ENCODE results near the gene RIT1. TPM values are rescaled to one million over a fixed set of nuclear protein-coding genes. Genes with fewer than 3 reads are reported as not detected.

Gene RIT1
- total and polyA plus RNA-seq, 2 of the 13 experiments (the other 11 are each of a cell fraction or from before 2014, with no cell fraction given): 12.2 to 32.2 TPM

DNA sequence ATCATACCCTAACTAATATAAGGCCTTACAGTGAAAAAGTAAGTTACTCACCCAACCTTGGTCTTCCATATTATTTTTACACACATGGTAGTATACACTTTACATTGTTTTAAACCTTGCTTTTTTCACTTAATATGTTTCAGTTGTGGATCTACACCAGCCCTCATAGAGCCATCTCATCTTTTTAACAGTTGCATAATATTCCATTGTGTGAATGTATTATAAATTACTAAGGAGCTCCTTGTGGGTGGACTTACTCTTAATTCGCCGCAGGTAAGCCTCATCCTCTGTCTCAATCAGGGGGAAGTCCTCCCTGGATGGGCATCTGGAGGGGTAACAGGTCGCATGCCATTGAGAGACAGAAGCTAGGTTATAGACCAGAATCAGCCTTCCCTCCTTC, 43.5 kb upstream of the RIT1 start:
- in situ Hi-C loops (cut with HindIII; ENCODE audit: extremely low pct_ligation_motif_present, low pct_unique_long_range_greater_than_20kb) (no loop called here), intact Hi-C loops (cut with micrococcal nuclease; ENCODE audit: unreplicated experiment) (no loop called here)
- Histone ChIP-seq H3K79me2 (ENCODE audit: insufficient read depth, low read length) (no peaks in the 10 kb centered on the region), H3K4me1 (ENCODE audit: insufficient read depth, low read length) (no peaks in the 10 kb centered on the region), H3K27me3 (ENCODE audit: control insufficient read depth in 1 of 2, insufficient read depth in 2 of 2, low read length in 2 of 2) (no peaks in the 10 kb centered on the region), H2AFZ (ENCODE audit: low read length) (no peak overlapping the region), H4K20me1 (ENCODE audit: insufficient read depth, low read length) (no peaks in the 10 kb centered on the region), H3K27ac (ENCODE audit: extremely low read length, insufficient read depth, low read length) (no peak overlapping the region), H3K4me2 (ENCODE audit: low read depth, low read length) (no peak overlapping the region), H3K36me3 (replicated peaks in 1 of 2; ENCODE audit: control insufficient read depth in 1 of 2, insufficient read depth in 2 of 2, low read length in 2 of 2) (peaks cover 32 to 71% of the 10 kb centered on the region in 2 experiments), H3K9me3 (ENCODE audit: low read length) (no peaks in the 10 kb centered on the region), H3K9ac (ENCODE audit: insufficient read depth, low read depth, low read length) (no peak overlapping the region), H3K4me3 (replicated peaks in 1 of 3; ENCODE audit: insufficient read depth in 1 of 3, low read depth in 2 of 3, low read length in 3 of 3) (no peak overlapping the region)
- FAIRE-seq: no peak
- no TSS peak for BruUV-seq (replicated peaks)
- 94% methylated on average over 3 of the region's 3 CpGs for WGBS (ENCODE audit: low lambda C conversion rate)
- ChIA-PET POLR2A (interaction anchor here (0.7 to 5.6 kb wide), 2 partner anchors 9 to 54 kb away, joined by 3 to 28 read pairs; no protein-coding TSS in a partner anchor), CTCF (ENCODE audit: low intra/inter-chr PET ratio, low total read pairs) (no interaction called here)
- no peak for DNase-seq (ENCODE audit: low spot score)
- no peak for TF ChIP-seq ZBTB3 (CRISPR knock-in tag; IDR thresholded peaks at IDR 0.05; ENCODE audit: borderline replicate concordance, low read depth)
- TF ChIP-seq, protein P1, sequence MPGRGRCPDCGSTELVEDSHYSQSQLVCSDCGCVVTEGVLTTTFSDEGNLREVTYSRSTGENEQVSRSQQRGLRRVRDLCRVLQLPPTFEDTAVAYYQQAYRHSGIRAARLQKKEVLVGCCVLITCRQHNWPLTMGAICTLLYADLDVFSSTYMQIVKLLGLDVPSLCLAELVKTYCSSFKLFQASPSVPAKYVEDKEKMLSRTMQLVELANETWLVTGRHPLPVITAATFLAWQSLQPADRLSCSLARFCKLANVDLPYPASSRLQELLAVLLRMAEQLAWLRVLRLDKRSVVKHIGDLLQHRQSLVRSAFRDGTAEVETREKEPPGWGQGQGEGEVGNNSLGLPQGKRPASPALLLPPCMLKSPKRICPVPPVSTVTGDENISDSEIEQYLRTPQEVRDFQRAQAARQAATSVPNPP (CRISPR knock-in tag; IDR thresholded peaks at IDR 0.05): no peak
- ATAC-seq: no peak

- no peak overlapping the region for H3K4me2 ChIP-seq (ENCODE audit: low read depth, low read length)
- CTCF ChIA-PET (ENCODE audit: low intra/inter-chr PET ratio, low total read pairs): no interaction called here
- no peaks in the 10 kb centered on the region for H3K4me1 ChIP-seq (ENCODE audit: insufficient read depth, low read length)
- in situ Hi-C loops (cut with HindIII; ENCODE audit: extremely low pct_ligation_motif_present, low pct_unique_long_range_greater_than_20kb): no loop called here
- H3K9me3 ChIP-seq (ENCODE audit: low read length): no peaks in the 10 kb centered on the region
- H4K20me1 ChIP-seq (ENCODE audit: insufficient read depth, low read length): no peaks in the 10 kb centered on the region
- no peak for FAIRE-seq
- POLR2A ChIA-PET: interaction anchor here (1.1 kb wide), 1 partner anchor 12 kb away, joined by 3 read pairs; no protein-coding TSS in a partner anchor
- H3K79me2 ChIP-seq (ENCODE audit: insufficient read depth, low read length): no peaks in the 10 kb centered on the region
- H3K27ac ChIP-seq (ENCODE audit: extremely low read length, insufficient read depth, low read length): no peak overlapping the region
- 95% methylated on average over 8 of the region's 13 CpGs for WGBS (ENCODE audit: low lambda C conversion rate)
- H3K36me3 ChIP-seq (replicated peaks in 1 of 2; ENCODE audit: control insufficient read depth in 1 of 2, insufficient read depth in 2 of 2, low read length in 2 of 2): peaks cover 28 to 64% of the 10 kb centered on the region in 2 experiments
- H2AFZ ChIP-seq (ENCODE audit: low read length): no peak overlapping the region
- no peak overlapping the region for H3K9ac ChIP-seq (ENCODE audit: insufficient read depth, low read depth, low read length)
- H3K27me3 ChIP-seq (ENCODE audit: control insufficient read depth in 1 of 2, insufficient read depth in 2 of 2, low read length in 2 of 2): no peaks in the 10 kb centered on the region
- ATAC-seq: no peak
- intact Hi-C loops (cut with micrococcal nuclease; ENCODE audit: unreplicated experiment): no loop called here
- BruUV-seq (replicated peaks): no TSS peak
- no peak overlapping the region for H3K4me3 ChIP-seq (replicated peaks in 1 of 3; ENCODE audit: insufficient read depth in 1 of 3, low read depth in 2 of 3, low read length in 3 of 3)
- DNase-seq (ENCODE audit: low spot score): no peak
- TF ChIP-seq CEBPG (CRISPR knock-in tag; IDR thresholded peaks at IDR 0.05): no peak
- TF ChIP-seq ZNF737 (CRISPR knock-in tag; IDR thresholded peaks at IDR 0.05; ENCODE audit: borderline replicate concordance): no peak
- TF ChIP-seq ZNF333 (CRISPR knock-in tag; IDR thresholded peaks at IDR 0.05; ENCODE audit: borderline replicate concordance): no peak
- TF ChIP-seq ZNF781 (CRISPR knock-in tag; IDR thresholded peaks at IDR 0.05; ENCODE audit: borderline replicate concordance, not compliant biosample characterization): no peak
- TF ChIP-seq KDM1A (CRISPR knock-in tag; IDR thresholded peaks at IDR 0.05): no peak
- TF ChIP-seq ZNF292 (CRISPR knock-in tag; IDR thresholded peaks at IDR 0.05; ENCODE audit: borderline replicate concordance, low read depth): no peak
- no peak for TF ChIP-seq RXRA (CRISPR knock-in tag; IDR thresholded peaks at IDR 0.05)
- TF ChIP-seq ZNF33B (CRISPR knock-in tag; IDR thresholded peaks at IDR 0.05): no peak
- TF ChIP-seq XRCC5 (optimal IDR thresholded peaks at IDR 0.05; ENCODE audit: low read length): no peak
- TF ChIP-seq ZFY (CRISPR knock-in tag; IDR thresholded peaks at IDR 0.05): no peak
- no peak for TF ChIP-seq NFE2L2 (IDR thresholded peaks at IDR 0.05; ENCODE audit: low read length)
- no peak for TF ChIP-seq CSRNP1 (CRISPR knock-in tag; IDR thresholded peaks at IDR 0.05)
- TF ChIP-seq ZNF775 (CRISPR knock-in tag; IDR thresholded peaks at IDR 0.05; ENCODE audit: borderline replicate concordance): no peak
- no peak for TF ChIP-seq SNAPC5 (CRISPR knock-in tag; IDR thresholded peaks at IDR 0.05; ENCODE audit: borderline replicate concordance)
- no peak for TF ChIP-seq RORA (CRISPR knock-in tag; IDR thresholded peaks at IDR 0.05)
- TF ChIP-seq KDM5B (CRISPR knock-in tag; IDR thresholded peaks at IDR 0.05; ENCODE audit: borderline replicate concordance): no peak
Observed at GRCh38 chr1:155952505-155952890, 41.3 kb upstream of the RIT1 start.
